Stimulated activated CD4-positive, alpha-beta T cell treated with anti-CD3 and anti-CD28 coated beads, TNF-alpha, amount 100 ng/mL, for 4 hours (primary cell): ENCODE data around the gene KPNA1.
"Not testable (repeated sequence)": the region's sequence is repeated elsewhere in the genome, so short reads cannot be mapped to it uniquely, and the experiment has no call there.

Experiments
- DNase-seq, 3 experiments: peaks; one replicate each; pipeline ENCODE4 v3.0.0-alpha.2; 2020; ENCODE audit warnings: low read depth in 3 of 3

KPNA1 gene

GRCh38 chr3:122476532-122476931 is 38.2 kb downstream of the KPNA1 start:
- no peak for DNase-seq

GRCh38 chr3:122475316-122475715 is 39.4 kb downstream of the KPNA1 start:
- DNase-seq, result no peak

- DNase-seq, result no peak
Measured at GRCh38 chr3:122469659-122470058, 45.1 kb downstream of the KPNA1 start.

- DNase-seq, result no peak
Measured at GRCh38 chr3:122468896-122469533, 45.7 kb downstream of the KPNA1 start.

GRCh38 chr3:122466701-122467240 is 48.0 kb downstream of the KPNA1 start:
- no peak for DNase-seq

GRCh38 chr3:122464659-122465058 is 50.1 kb downstream of the KPNA1 start:
- no peak for DNase-seq

- no peak for DNase-seq
Measured at GRCh38 chr3:122462406-122462805, 52.3 kb downstream of the KPNA1 start.

- no peak for DNase-seq
Measured at GRCh38 chr3:122461806-122462205, 52.9 kb downstream of the KPNA1 start.

GRCh38 chr3:122458992-122459391 is 55.7 kb downstream of the KPNA1 start:
- DNase-seq, result no peak

GRCh38 chr3:122457706-122458105 is 57.0 kb downstream of the KPNA1 start:
- DNase-seq, result no peak

- DNase-seq, result no peak
Measured at GRCh38 chr3:122456074-122456473, 58.7 kb downstream of the KPNA1 start.

GRCh38 chr3:122451371-122451770 is 63.4 kb downstream of the KPNA1 start:
- DNase-seq, result no peak

- DNase-seq, result not testable (repeated sequence)
Measured at GRCh38 chr3:122448218-122448617, 66.5 kb downstream of the KPNA1 start.

GRCh38 chr3:122444491-122444887 is 70.2 kb downstream of the KPNA1 start:
- DNase-seq, result not testable (repeated sequence)

- not testable (repeated sequence) for DNase-seq
Measured at GRCh38 chr3:122443762-122444490, 70.8 kb downstream of the KPNA1 start.

- DNase-seq, result no peak
Measured at GRCh38 chr3:122443090-122443489, 71.6 kb downstream of the KPNA1 start.

GRCh38 chr3:122435950-122436349 is 78.8 kb downstream of the KPNA1 start:
- DNase-seq, result no peak

GRCh38 chr3:122430371-122430770 is 84.4 kb downstream of the KPNA1 start:
- no peak for DNase-seq

GRCh38 chr3:122427857-122428471 is 86.8 kb downstream of the KPNA1 start:
- no peak for DNase-seq

GRCh38 chr3:122421836-122422235 is 92.9 kb downstream of the KPNA1 start:
- DNase-seq, result no peak

- DNase-seq, result no peak
Measured at GRCh38 chr3:122421101-122421500, 93.6 kb downstream of the KPNA1 start.

- DNase-seq, result no peak
Measured at GRCh38 chr3:122416966-122417365, 97.8 kb downstream of the KPNA1 start.
